Measurements from ENCODE around the gene SHISA8. TPM values are rescaled to one million over a fixed set of nuclear protein-coding genes. Genes with fewer than 3 reads are reported as not detected.

SHISA8 gene
- total and polyA plus RNA-seq, 10 of the 15 experiments (the other 5 are each of a cell fraction or from before 2014, with no cell fraction given), result 0.06 to 10.1 (median 0.25) TPM

- TF ChIP-seq IRF5 (IDR thresholded peaks at IDR 0.05; ENCODE audit: borderline replicate concordance), result no peak
- TF ChIP-seq, protein P1, sequence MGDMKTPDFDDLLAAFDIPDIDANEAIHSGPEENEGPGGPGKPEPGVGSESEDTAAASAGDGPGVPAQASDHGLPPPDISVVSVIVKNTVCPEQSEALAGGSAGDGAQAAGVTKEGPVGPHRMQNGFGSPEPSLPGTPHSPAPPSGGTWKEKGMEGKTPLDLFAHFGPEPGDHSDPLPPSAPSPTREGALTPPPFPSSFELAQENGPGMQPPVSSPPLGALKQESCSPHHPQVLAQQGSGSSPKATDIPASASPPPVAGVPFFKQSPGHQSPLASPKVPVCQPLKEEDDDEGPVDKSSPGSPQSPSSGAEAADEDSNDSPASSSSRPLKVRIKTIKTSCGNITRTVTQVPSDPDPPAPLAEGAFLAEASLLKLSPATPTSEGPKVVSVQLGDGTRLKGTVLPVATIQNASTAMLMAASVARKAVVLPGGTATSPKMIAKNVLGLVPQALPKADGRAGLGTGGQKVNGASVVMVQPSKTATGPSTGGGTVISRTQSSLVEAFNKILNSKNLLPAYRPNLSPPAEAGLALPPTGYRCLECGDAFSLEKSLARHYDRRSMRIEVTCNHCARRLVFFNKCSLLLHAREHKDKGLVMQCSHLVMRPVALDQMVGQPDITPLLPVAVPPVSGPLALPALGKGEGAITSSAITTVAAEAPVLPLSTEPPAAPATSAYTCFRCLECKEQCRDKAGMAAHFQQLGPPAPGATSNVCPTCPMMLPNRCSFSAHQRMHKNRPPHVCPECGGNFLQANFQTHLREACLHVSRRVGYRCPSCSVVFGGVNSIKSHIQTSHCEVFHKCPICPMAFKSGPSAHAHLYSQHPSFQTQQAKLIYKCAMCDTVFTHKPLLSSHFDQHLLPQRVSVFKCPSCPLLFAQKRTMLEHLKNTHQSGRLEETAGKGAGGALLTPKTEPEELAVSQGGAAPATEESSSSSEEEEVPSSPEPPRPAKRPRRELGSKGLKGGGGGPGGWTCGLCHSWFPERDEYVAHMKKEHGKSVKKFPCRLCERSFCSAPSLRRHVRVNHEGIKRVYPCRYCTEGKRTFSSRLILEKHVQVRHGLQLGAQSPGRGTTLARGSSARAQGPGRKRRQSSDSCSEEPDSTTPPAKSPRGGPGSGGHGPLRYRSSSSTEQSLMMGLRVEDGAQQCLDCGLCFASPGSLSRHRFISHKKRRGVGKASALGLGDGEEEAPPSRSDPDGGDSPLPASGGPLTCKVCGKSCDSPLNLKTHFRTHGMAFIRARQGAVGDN (IDR thresholded peaks at IDR 0.05), result no peak
- TF ChIP-seq HDAC2 (IDR thresholded peaks at IDR 0.05), result no peak
- TF ChIP-seq NBN (IDR thresholded peaks at IDR 0.05), result no peak
- no peak for TF ChIP-seq ATF3 (IDR thresholded peaks at IDR 0.05; ENCODE audit: borderline replicate concordance, extremely low read depth, low read depth, low read length)
- TF ChIP-seq ZBTB11 (CRISPR knock-in tag; IDR thresholded peaks at IDR 0.05), result no peak
- no peak for TF ChIP-seq SREBF2 (IDR thresholded peaks at IDR 0.05; ENCODE audit: low read length)
- peak; percentile 21 for TF ChIP-seq RELA (IDR thresholded peaks at IDR 0.05; ENCODE audit: borderline replicate concordance, partially characterized antibody)
- no peak for TF ChIP-seq IKZF1 (conservative IDR thresholded peaks at IDR 0.05)
- no peak for TF ChIP-seq SPI1 (IDR thresholded peaks at IDR 0.05; ENCODE audit: borderline replicate concordance, insufficient read depth, low read depth, low read length)
- TF ChIP-seq HDAC6 (IDR thresholded peaks at IDR 0.05; ENCODE audit: unreplicated experiment), result no peak
Measured at GRCh38 chr22:41862160-41862529, 52.7 kb downstream of the SHISA8 start (continued).

MicroRNAs encoded within 50 kb of the gene (microRNA counts, 767-probe panel; counts per million panel counts)
- microRNA hsa-miR-33a-5p, result 3,134 counts per million, percentile 89 among the panel's probes with 10 or more counts

Small RNAs within 50 kb of the gene (microRNA-seq; reads per million reads assigned to microRNA genes)
- gene MIR33A, result 533 reads per million, percentile 85 among the genes with 10 or more reads in this experiment

Small RNAs within 50 kb of the gene (small RNA-seq; reads per million reads assigned to genes)
- 72.3 reads per million, percentile 99 among the genes with 10 or more reads in this experiment for gene MIR33A

Other genes with a start within 250 kb of the SHISA8 start
Only the 7 nearest of the 13 such genes appear.
- 14.5 and 15.8 TPM in 2 replicates for gene CCDC134, start 114.4 kb downstream of the SHISA8 start, total RNA-seq (2014; rRNA removed)
- 11.8 and 13.6 TPM in 2 replicates for gene CCDC134, start 114.4 kb downstream of the SHISA8 start, total RNA-seq (2014; rRNA removed; fragmentation: Illumina TruSeq; extraction: Trizol)
- 18.2 and 19.3 TPM in 2 replicates for gene CCDC134, start 114.4 kb downstream of the SHISA8 start, total RNA-seq (2021)
- 4.7 and 8.2 TPM in 2 replicates for gene CCDC134, start 114.4 kb downstream of the SHISA8 start, polyA plus RNA-seq (2011; rRNA removed)
- gene CCDC134, start 114.4 kb downstream of the SHISA8 start, polyA plus RNA-seq (2014; fragmentation: Illumina TruSeq; extraction: Trizol), result 9.1 and 10.6 TPM in 2 replicates
- 1 to 10 TPM in 1 of 2 experiments, under 1 TPM in 1; 0.35 to 1.2 TPM for gene CCDC134, start 114.4 kb downstream of the SHISA8 start, polyA plus RNA-seq (2014; fragmentation: Nextera tagmentation; extraction: Ambion mirVana)
- 10.7 and 14.0 TPM in 2 replicates for gene CCDC134, start 114.4 kb downstream of the SHISA8 start, polyA plus RNA-seq (2014; rRNA removed)
- gene CCDC134, start 114.4 kb downstream of the SHISA8 start, polyA plus RNA-seq (2016; fragmentation: Nextera tagmentation; extraction: Ambion mirVana), result 10 to 100 TPM; 12.8 to 14.4 TPM
- 62.9 and 75.3 TPM in 2 replicates for gene SREBF2, start 82.0 kb downstream of the SHISA8 start, total RNA-seq (2014; rRNA removed)
- gene SREBF2, start 82.0 kb downstream of the SHISA8 start, total RNA-seq (2014; rRNA removed; fragmentation: Illumina TruSeq; extraction: Trizol), result 52.2 and 56.3 TPM in 2 replicates
- 171 and 177 TPM in 2 replicates for gene SREBF2, start 82.0 kb downstream of the SHISA8 start, total RNA-seq (2021)
- gene SREBF2, start 82.0 kb downstream of the SHISA8 start, polyA plus RNA-seq (2011; rRNA removed), result 94.7 and 124 TPM in 2 replicates
- 144 and 150 TPM in 2 replicates for gene SREBF2, start 82.0 kb downstream of the SHISA8 start, polyA plus RNA-seq (2014; fragmentation: Illumina TruSeq; extraction: Trizol)
- 1 to 10 TPM; 2.4 to 3.6 TPM for gene SREBF2, start 82.0 kb downstream of the SHISA8 start, polyA plus RNA-seq (2014; fragmentation: Nextera tagmentation; extraction: Ambion mirVana)
- gene SREBF2, start 82.0 kb downstream of the SHISA8 start, polyA plus RNA-seq (2014; rRNA removed), result 160 and 184 TPM in 2 replicates
- 10 to 100 TPM; 73.8 to 82.3 TPM for gene SREBF2, start 82.0 kb downstream of the SHISA8 start, polyA plus RNA-seq (2016; fragmentation: Nextera tagmentation; extraction: Ambion mirVana)
- gene TNFRSF13C, start 11.7 kb upstream of the SHISA8 start, total RNA-seq (2014; rRNA removed), result 35.9 and 37.6 TPM in 2 replicates
- 22.3 and 23.2 TPM in 2 replicates for gene TNFRSF13C, start 11.7 kb upstream of the SHISA8 start, total RNA-seq (2014; rRNA removed; fragmentation: Illumina TruSeq; extraction: Trizol)
- gene TNFRSF13C, start 11.7 kb upstream of the SHISA8 start, total RNA-seq (2021), result 90.1 and 91.4 TPM in 2 replicates
- gene TNFRSF13C, start 11.7 kb upstream of the SHISA8 start, polyA plus RNA-seq (2011; rRNA removed), result 9.7 and 16.4 TPM in 2 replicates
- 20.6 and 26.9 TPM in 2 replicates for gene TNFRSF13C, start 11.7 kb upstream of the SHISA8 start, polyA plus RNA-seq (2014; fragmentation: Illumina TruSeq; extraction: Trizol)
- 1 to 10 TPM; 6.9 to 9.6 TPM for gene TNFRSF13C, start 11.7 kb upstream of the SHISA8 start, polyA plus RNA-seq (2014; fragmentation: Nextera tagmentation; extraction: Ambion mirVana)
- 42.3 and 43.0 TPM in 2 replicates for gene TNFRSF13C, start 11.7 kb upstream of the SHISA8 start, polyA plus RNA-seq (2014; rRNA removed)
- gene TNFRSF13C, start 11.7 kb upstream of the SHISA8 start, polyA plus RNA-seq (2016; fragmentation: Nextera tagmentation; extraction: Ambion mirVana), result 10 to 100 TPM; 26.6 to 30.4 TPM
- 145 and 158 TPM in 2 replicates for gene CENPM, start 32.1 kb upstream of the SHISA8 start, total RNA-seq (2014; rRNA removed)
- 45.3 and 53.0 TPM in 2 replicates for gene CENPM, start 32.1 kb upstream of the SHISA8 start, total RNA-seq (2014; rRNA removed; fragmentation: Illumina TruSeq; extraction: Trizol)
- gene CENPM, start 32.1 kb upstream of the SHISA8 start, total RNA-seq (2021), result 81.6 and 84.4 TPM in 2 replicates
- gene CENPM, start 32.1 kb upstream of the SHISA8 start, polyA plus RNA-seq (2011; rRNA removed), result 26.6 and 67.9 TPM in 2 replicates
- 9.8 and 38.9 TPM in 2 replicates for gene CENPM, start 32.1 kb upstream of the SHISA8 start, polyA plus RNA-seq (2014; fragmentation: Illumina TruSeq; extraction: Trizol)
- gene CENPM, start 32.1 kb upstream of the SHISA8 start, polyA plus RNA-seq (2014; fragmentation: Nextera tagmentation; extraction: Ambion mirVana), result 10 to 100 TPM; 36.7 to 62.3 TPM
- 126 and 148 TPM in 2 replicates for gene CENPM, start 32.1 kb upstream of the SHISA8 start, polyA plus RNA-seq (2014; rRNA removed)
- gene CENPM, start 32.1 kb upstream of the SHISA8 start, polyA plus RNA-seq (2016; fragmentation: Nextera tagmentation; extraction: Ambion mirVana), result 100 to 1,000 TPM; 177 to 212 TPM
- 1.1 and 1.5 TPM in 2 replicates for gene SEPTIN3, start 54.4 kb upstream of the SHISA8 start, total RNA-seq (2014; rRNA removed)
- gene SEPTIN3, start 54.4 kb upstream of the SHISA8 start, total RNA-seq (2014; rRNA removed; fragmentation: Illumina TruSeq; extraction: Trizol), result 1.3 and 1.4 TPM in 2 replicates
- 1.7 and 1.9 TPM in 2 replicates for gene SEPTIN3, start 54.4 kb upstream of the SHISA8 start, total RNA-seq (2021)
- gene SEPTIN3, start 54.4 kb upstream of the SHISA8 start, polyA plus RNA-seq (2011; rRNA removed), result 0.43 and 0.52 TPM in 2 replicates
- gene SEPTIN3, start 54.4 kb upstream of the SHISA8 start, polyA plus RNA-seq (2014; fragmentation: Illumina TruSeq; extraction: Trizol), result 3.1 TPM in 2 replicates
- under 1 TPM; 0.39 to 0.60 TPM for gene SEPTIN3, start 54.4 kb upstream of the SHISA8 start, polyA plus RNA-seq (2014; fragmentation: Nextera tagmentation; extraction: Ambion mirVana)
- 1.5 and 1.8 TPM in 2 replicates for gene SEPTIN3, start 54.4 kb upstream of the SHISA8 start, polyA plus RNA-seq (2014; rRNA removed)
- gene SEPTIN3, start 54.4 kb upstream of the SHISA8 start, polyA plus RNA-seq (2016; fragmentation: Nextera tagmentation; extraction: Ambion mirVana), result under 1 TPM; 0.05 to 0.15 TPM
- gene WBP2NL, start 83.7 kb upstream of the SHISA8 start, total RNA-seq (2014; rRNA removed), result 0.65 and 1.1 TPM in 2 replicates
- 1.3 and 1.4 TPM in 2 replicates for gene WBP2NL, start 83.7 kb upstream of the SHISA8 start, total RNA-seq (2014; rRNA removed; fragmentation: Illumina TruSeq; extraction: Trizol)
- 1.5 and 1.8 TPM in 2 replicates for gene WBP2NL, start 83.7 kb upstream of the SHISA8 start, total RNA-seq (2021)
- gene WBP2NL, start 83.7 kb upstream of the SHISA8 start, polyA plus RNA-seq (2011; rRNA removed), result 0.46 and 0.88 TPM in 2 replicates
- 1.7 and 2.8 TPM in 2 replicates for gene WBP2NL, start 83.7 kb upstream of the SHISA8 start, polyA plus RNA-seq (2014; fragmentation: Illumina TruSeq; extraction: Trizol)
- gene WBP2NL, start 83.7 kb upstream of the SHISA8 start, polyA plus RNA-seq (2014; fragmentation: Nextera tagmentation; extraction: Ambion mirVana), result 1 to 10 TPM; 1.3 to 1.6 TPM
- gene WBP2NL, start 83.7 kb upstream of the SHISA8 start, polyA plus RNA-seq (2014; rRNA removed), result 0.70 and 1.9 TPM in 2 replicates
- 1 to 10 TPM in 1 of 2 experiments, under 1 TPM in 1; 0.90 to 1.3 TPM for gene WBP2NL, start 83.7 kb upstream of the SHISA8 start, polyA plus RNA-seq (2016; fragmentation: Nextera tagmentation; extraction: Ambion mirVana)
- gene NAGA, start 155.7 kb upstream of the SHISA8 start, total RNA-seq (2014; rRNA removed), result 45.9 and 46.0 TPM in 2 replicates
- gene NAGA, start 155.7 kb upstream of the SHISA8 start, total RNA-seq (2014; rRNA removed; fragmentation: Illumina TruSeq; extraction: Trizol), result 22.7 and 23.1 TPM in 2 replicates
- gene NAGA, start 155.7 kb upstream of the SHISA8 start, total RNA-seq (2021), result 33.9 and 34.4 TPM in 2 replicates
- gene NAGA, start 155.7 kb upstream of the SHISA8 start, polyA plus RNA-seq (2011; rRNA removed), result 14.5 and 29.8 TPM in 2 replicates
- 19.6 and 32.6 TPM in 2 replicates for gene NAGA, start 155.7 kb upstream of the SHISA8 start, polyA plus RNA-seq (2014; fragmentation: Illumina TruSeq; extraction: Trizol)
- gene NAGA, start 155.7 kb upstream of the SHISA8 start, polyA plus RNA-seq (2014; fragmentation: Nextera tagmentation; extraction: Ambion mirVana), result 1 to 10 TPM; 9.3 to 9.8 TPM
- gene NAGA, start 155.7 kb upstream of the SHISA8 start, polyA plus RNA-seq (2014; rRNA removed), result 43.7 and 45.0 TPM in 2 replicates
- gene NAGA, start 155.7 kb upstream of the SHISA8 start, polyA plus RNA-seq (2016; fragmentation: Nextera tagmentation; extraction: Ambion mirVana), result 10 to 100 TPM; 34.1 to 39.0 TPM